ENCODE data around the gene NDRG2.
A peak's percentile ranks its signal among the peaks of the same experiment; 100 is the strongest.

Gene NDRG2

DNA sequence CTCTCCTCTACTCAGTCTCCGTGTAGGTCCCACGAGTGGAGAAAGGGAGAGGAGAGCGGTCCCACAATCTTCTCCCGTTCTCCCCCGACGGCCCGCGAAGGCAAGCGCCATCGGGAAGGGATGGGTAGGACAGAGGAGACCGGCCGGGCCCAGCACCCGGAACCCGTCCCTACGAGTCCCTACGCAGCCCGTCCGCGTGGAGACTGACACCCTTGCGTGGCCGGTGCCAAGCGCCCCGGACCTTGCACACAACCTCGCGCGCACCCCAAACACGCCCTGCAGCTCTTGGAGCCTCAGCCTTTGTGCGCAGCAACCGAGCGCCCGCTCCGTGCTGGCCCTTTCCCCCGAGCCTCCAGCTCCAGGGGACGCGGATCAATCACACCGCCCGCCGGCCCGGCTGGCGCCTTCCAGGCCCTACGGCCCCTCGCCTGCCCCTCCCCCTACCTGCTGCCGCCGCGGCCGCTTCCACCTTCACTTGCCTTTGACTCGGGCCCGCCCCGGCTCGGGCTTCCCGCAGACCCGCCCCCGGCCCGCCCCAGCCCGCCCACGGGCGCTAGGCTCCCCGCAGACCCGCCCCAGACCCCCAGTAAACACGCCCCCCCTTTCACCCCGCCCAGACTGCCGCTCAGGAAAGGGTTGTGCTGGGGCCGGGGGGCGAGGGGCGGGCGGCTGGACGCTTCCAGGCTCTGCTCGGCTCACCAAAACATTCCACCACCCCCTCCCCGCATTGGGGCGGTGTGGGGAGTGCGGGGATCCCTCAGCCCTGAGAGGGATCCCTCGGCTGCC, at the start of gene NDRG2:
Gene NDRG2, minus strand, starts transcription at position 477 of the 786 bp plus-strand sequence. CDS start 1,746 bp downstream, outside the sequence.
- peaks cover 16% of the 10 kb centered on the region for H3K4me1 ChIP-seq (ENCODE audit: control insufficient read depth, insufficient read depth, low read length)
- H3K4me3 ChIP-seq (ENCODE audit: low read length), result peak within 1 kb of the TSS; percentile 78
- no peaks in the 10 kb centered on the region for H3K9me3 ChIP-seq (ENCODE audit: control insufficient read depth, low read length)
- H3K36me3 ChIP-seq (ENCODE audit: control insufficient read depth, insufficient read depth, low read length), result no peaks in the 10 kb centered on the region
- H3K9ac ChIP-seq (ENCODE audit: low read length), result peak within 1 kb of the TSS; percentile 86
- no peaks in the 10 kb centered on the region for H3K27me3 ChIP-seq (ENCODE audit: control insufficient read depth, insufficient read depth, low read length)

GRCh38 chr14:21073921-21074320, 49.1 kb upstream of the NDRG2 start:
- H3K4me1 ChIP-seq (ENCODE audit: control insufficient read depth, insufficient read depth, low read length), result peaks cover 30% of the 10 kb centered on the region
- H3K4me3 ChIP-seq (ENCODE audit: low read length), result no peak overlapping the region
- H3K27me3 ChIP-seq (ENCODE audit: control insufficient read depth, insufficient read depth, low read length), result peaks cover 9% of the 10 kb centered on the region
- H3K36me3 ChIP-seq (ENCODE audit: control insufficient read depth, insufficient read depth, low read length), result peaks cover 30% of the 10 kb centered on the region
- H3K9me3 ChIP-seq (ENCODE audit: control insufficient read depth, low read length), result no peaks in the 10 kb centered on the region
- H3K9ac ChIP-seq (ENCODE audit: low read length), result no peak overlapping the region

DNA sequence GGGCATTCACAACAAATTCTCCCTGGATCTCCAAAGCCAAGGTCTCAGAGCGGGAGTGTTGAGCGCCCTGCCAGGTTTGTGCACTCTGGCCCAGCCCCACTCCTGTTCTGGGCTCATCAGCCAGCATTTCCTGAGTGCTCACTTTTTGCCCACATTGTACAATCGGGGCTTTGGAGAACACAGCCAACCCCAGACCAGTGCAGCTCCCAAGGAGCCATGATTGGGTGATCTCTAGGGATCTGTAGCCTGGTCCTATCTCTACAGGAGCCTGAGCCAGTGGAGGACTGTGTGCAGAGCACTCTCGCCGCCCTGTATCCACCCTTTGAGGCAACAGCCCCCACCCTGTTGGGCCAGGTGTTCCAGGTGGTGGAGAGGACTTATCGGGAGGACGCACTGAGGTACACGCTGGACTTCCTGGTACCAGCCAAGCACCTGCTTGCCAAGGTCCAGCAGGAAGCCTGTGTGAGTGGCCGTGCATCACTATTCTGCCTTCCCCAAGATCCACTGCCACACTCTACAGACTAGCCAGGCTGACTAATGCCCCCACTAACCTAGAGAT, 48.0 kb upstream of the NDRG2 start:
- no peaks in the 10 kb centered on the region for H3K9me3 ChIP-seq (ENCODE audit: control insufficient read depth, low read length)
- peaks cover 17% of the 10 kb centered on the region for H3K27me3 ChIP-seq (ENCODE audit: control insufficient read depth, insufficient read depth, low read length)
- peaks cover 22% of the 10 kb centered on the region for H3K36me3 ChIP-seq (ENCODE audit: control insufficient read depth, insufficient read depth, low read length)
- no peak overlapping the region for H3K9ac ChIP-seq (ENCODE audit: low read length)
- peaks cover 37% of the 10 kb centered on the region for H3K4me1 ChIP-seq (ENCODE audit: control insufficient read depth, insufficient read depth, low read length)
- H3K4me3 ChIP-seq (ENCODE audit: low read length), result no peak overlapping the region

- H3K27me3 ChIP-seq (ENCODE audit: control insufficient read depth, insufficient read depth, low read length), result peaks cover 17% of the 10 kb centered on the region
- peaks cover 37% of the 10 kb centered on the region for H3K4me1 ChIP-seq (ENCODE audit: control insufficient read depth, insufficient read depth, low read length)
- peaks cover 22% of the 10 kb centered on the region for H3K36me3 ChIP-seq (ENCODE audit: control insufficient read depth, insufficient read depth, low read length)
- no peaks in the 10 kb centered on the region for H3K9me3 ChIP-seq (ENCODE audit: control insufficient read depth, low read length)
- H3K9ac ChIP-seq (ENCODE audit: low read length), result peak overlapping the region; percentile 79
- H3K4me3 ChIP-seq (ENCODE audit: low read length), result peak overlapping the region; percentile 69
Measured at GRCh38 chr14:21072031-21072473, 47.2 kb upstream of the NDRG2 start.

DNA sequence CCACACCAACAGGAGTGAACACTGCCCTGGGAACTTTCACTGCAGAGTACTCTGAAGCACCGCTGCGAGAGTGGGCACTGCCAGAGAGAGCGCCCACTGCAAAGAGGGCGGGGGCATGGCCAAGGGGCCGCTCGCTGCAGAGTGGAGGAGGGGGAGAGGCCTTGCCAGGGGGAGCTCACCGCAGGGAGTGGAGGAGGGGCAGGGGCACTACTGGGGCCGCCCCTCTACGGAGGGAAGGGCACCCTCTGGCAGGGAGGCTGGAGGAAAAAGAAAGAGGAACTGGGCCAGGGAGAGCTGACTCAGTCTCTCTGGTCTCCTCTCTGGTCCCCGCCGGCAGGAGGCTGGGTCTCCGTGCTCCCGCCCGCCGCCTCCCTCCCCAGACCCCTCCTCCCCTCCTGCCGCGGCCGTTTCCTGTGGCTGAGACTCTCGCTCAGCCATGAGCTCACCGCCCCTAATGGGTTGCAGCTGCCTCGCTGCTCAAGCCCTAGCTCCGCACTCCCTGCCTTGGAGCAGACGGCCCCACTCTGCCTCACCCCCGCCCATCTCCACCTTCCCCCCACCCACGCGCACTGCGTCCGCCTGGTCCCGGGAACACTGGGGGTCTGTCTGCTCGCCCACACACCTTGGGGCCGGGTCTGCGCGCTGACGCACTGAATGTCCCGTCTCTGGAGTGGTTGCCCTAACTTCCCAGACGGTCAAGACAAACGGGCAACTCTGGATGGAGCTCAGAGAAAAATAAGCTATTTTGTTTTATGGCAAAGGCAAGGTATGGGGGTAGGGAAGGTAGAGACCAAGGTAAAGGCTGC, 46.6 kb upstream of the NDRG2 start:
- peaks cover 37% of the 10 kb centered on the region for H3K4me1 ChIP-seq (ENCODE audit: control insufficient read depth, insufficient read depth, low read length)
- H3K9ac ChIP-seq (ENCODE audit: low read length), result peak overlapping the region; percentile 79
- peaks cover 22% of the 10 kb centered on the region for H3K36me3 ChIP-seq (ENCODE audit: control insufficient read depth, insufficient read depth, low read length)
- H3K4me3 ChIP-seq (ENCODE audit: low read length), result peak overlapping the region; percentile 69
- H3K9me3 ChIP-seq (ENCODE audit: control insufficient read depth, low read length), result no peaks in the 10 kb centered on the region
- peaks cover 17% of the 10 kb centered on the region for H3K27me3 ChIP-seq (ENCODE audit: control insufficient read depth, insufficient read depth, low read length)

- peaks cover 17% of the 10 kb centered on the region for H3K27me3 ChIP-seq (ENCODE audit: control insufficient read depth, insufficient read depth, low read length)
- peak overlapping the region; percentile 79 for H3K9ac ChIP-seq (ENCODE audit: low read length)
- no peaks in the 10 kb centered on the region for H3K9me3 ChIP-seq (ENCODE audit: control insufficient read depth, low read length)
- peaks cover 19% of the 10 kb centered on the region for H3K36me3 ChIP-seq (ENCODE audit: control insufficient read depth, insufficient read depth, low read length)
- peak overlapping the region; percentile 69 for H3K4me3 ChIP-seq (ENCODE audit: low read length)
- peaks cover 37% of the 10 kb centered on the region for H3K4me1 ChIP-seq (ENCODE audit: control insufficient read depth, insufficient read depth, low read length)
Measured at GRCh38 chr14:21070610-21071224, 45.9 kb upstream of the NDRG2 start.

GRCh38 chr14:21070083-21070609, 45.3 kb upstream of the NDRG2 start, which contains the start of gene ARHGEF40:
ARHGEF40 (plus strand) TSS chr14:21070304; CDS start chr14:21070397, 93 bp downstream.
- peaks cover 17% of the 10 kb centered on the region for H3K27me3 ChIP-seq (ENCODE audit: control insufficient read depth, insufficient read depth, low read length)
- peak within 1 kb of the TSS; percentile 69 for H3K4me3 ChIP-seq (ENCODE audit: low read length)
- H3K9me3 ChIP-seq (ENCODE audit: control insufficient read depth, low read length), result no peaks in the 10 kb centered on the region
- H3K4me1 ChIP-seq (ENCODE audit: control insufficient read depth, insufficient read depth, low read length), result peaks cover 37% of the 10 kb centered on the region
- H3K36me3 ChIP-seq (ENCODE audit: control insufficient read depth, insufficient read depth, low read length), result peaks cover 13% of the 10 kb centered on the region
- peak within 1 kb of the TSS; percentile 79 for H3K9ac ChIP-seq (ENCODE audit: low read length)

GRCh38 chr14:21069388-21070082, 44.7 kb upstream of the NDRG2 start:
- Histone ChIP-seq H3K36me3 (ENCODE audit: control insufficient read depth, insufficient read depth, low read length) (peaks cover 7% of the 10 kb centered on the region), H3K27me3 (ENCODE audit: control insufficient read depth, insufficient read depth, low read length) (peaks cover 17% of the 10 kb centered on the region), H3K4me1 (ENCODE audit: control insufficient read depth, insufficient read depth, low read length) (peaks cover 37% of the 10 kb centered on the region), H3K9me3 (ENCODE audit: control insufficient read depth, low read length) (no peaks in the 10 kb centered on the region), H3K9ac (ENCODE audit: low read length) (peak overlapping the region; percentile 51), H3K4me3 (ENCODE audit: low read length) (peak overlapping the region; percentile 47)

DNA sequence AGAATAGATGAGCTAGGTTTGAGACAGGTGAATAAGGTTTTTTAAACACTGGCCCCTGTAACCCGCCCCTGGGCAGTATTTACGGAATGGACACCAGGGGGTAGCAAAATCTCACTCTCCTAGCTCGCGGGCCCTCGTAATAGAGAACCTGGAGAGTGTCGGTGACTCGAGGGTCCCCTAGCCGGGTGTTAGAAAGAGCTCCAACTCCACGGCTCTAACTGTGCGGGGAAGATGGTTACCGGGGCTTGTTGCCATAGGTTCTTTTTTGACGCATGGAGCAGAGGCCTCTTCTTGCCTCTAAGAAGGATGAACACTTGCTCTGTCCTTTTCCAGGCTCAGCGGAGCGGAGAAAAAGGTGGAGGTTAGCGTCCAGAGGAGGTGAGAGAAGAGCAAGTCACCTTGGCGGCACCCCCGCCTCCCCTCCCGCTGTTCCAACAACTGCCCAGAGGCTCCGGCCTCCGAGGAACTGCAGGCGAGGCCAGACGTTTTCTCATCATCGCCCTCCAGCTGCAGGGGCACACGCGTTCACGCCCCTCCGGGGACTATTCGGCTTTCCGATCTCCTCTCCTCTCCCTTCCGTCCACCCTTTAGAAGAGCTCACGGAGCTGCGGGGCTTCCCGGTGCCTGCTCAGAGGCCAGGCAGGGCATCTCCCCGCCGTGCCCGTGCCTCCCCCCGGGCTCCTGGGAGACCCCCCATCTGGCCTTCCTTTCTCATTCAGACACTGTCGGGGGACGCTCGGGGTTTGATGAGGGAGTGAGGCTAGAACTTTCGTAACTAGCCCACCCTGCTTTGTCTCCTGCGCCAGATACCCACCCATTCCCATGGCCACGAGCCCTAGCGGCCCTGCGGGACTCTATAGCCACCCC, 43.9 kb upstream of the NDRG2 start:
- Histone ChIP-seq H3K9me3 (ENCODE audit: control insufficient read depth, low read length) (no peaks in the 10 kb centered on the region), H3K36me3 (ENCODE audit: control insufficient read depth, insufficient read depth, low read length) (no peaks in the 10 kb centered on the region), H3K4me3 (ENCODE audit: low read length) (peak overlapping the region; percentile 47), H3K4me1 (ENCODE audit: control insufficient read depth, insufficient read depth, low read length) (peaks cover 37% of the 10 kb centered on the region), H3K9ac (ENCODE audit: low read length) (peak overlapping the region; percentile 51), H3K27me3 (ENCODE audit: control insufficient read depth, insufficient read depth, low read length) (peaks cover 17% of the 10 kb centered on the region)

DNA sequence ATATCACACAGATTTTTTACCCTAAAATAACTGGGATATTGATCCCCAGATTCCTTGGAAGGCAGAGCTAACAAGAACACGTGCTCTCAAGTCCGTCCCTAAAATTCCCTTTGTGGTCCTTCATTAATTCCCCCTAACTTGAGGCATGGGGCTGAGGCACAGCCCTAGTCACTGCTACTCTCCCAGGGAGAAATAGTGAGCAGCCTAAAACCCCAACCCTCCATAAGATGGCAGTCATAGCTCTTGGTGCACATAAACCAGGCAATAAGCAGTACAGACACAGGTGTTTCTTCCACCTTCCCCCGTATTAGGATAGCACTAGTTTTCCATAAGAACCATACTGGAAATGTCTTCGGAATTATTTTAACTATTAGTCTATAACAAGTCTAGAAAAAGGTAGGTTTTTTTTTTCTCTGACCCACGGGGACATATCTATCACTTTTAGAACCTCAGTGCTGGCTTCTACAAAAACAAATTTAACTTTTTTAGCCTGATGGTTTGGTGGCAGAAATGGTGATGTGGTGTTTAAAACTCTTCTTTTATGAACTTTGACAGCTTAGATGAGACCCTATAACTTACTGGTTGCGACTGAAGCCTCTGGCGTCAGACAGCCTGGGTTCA, 42.1 kb upstream of the NDRG2 start:
- H3K27me3 ChIP-seq (ENCODE audit: control insufficient read depth, insufficient read depth, low read length), result peaks cover 17% of the 10 kb centered on the region
- H3K36me3 ChIP-seq (ENCODE audit: control insufficient read depth, insufficient read depth, low read length), result no peaks in the 10 kb centered on the region
- H3K9ac ChIP-seq (ENCODE audit: low read length), result no peak overlapping the region
- H3K4me3 ChIP-seq (ENCODE audit: low read length), result no peak overlapping the region
- H3K4me1 ChIP-seq (ENCODE audit: control insufficient read depth, insufficient read depth, low read length), result peaks cover 22% of the 10 kb centered on the region
- no peaks in the 10 kb centered on the region for H3K9me3 ChIP-seq (ENCODE audit: control insufficient read depth, low read length)
